ENCODE data around the gene SPINT2. TPM values are rescaled to one million over a fixed set of nuclear protein-coding genes. Genes with fewer than 3 reads are reported as not detected.
"Not testable (repeated sequence)": the region's sequence is repeated elsewhere in the genome, so short reads cannot be mapped to it uniquely, and the experiment has no call there.

The SPINT2 gene
- polyA plus RNA-seq, 3 donors, result 289 to 347 (median 320) TPM

DNA sequence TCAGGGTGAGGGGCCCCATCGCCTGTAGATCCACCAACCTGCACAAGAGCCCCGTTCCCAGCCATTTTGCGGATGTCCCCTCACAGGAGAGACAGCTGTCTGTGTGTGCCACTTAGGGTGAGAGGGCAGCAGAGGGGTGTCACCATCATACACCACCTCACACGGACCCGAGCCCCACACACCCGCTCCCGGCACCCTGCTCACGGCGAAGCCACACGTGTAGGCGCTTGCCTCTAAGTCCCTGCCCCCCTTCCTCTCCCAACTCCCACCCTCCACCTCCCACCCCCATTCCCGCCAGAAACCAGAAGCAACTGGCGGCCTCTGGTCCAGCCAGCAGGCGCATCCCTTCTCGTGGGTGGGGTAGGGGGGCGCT is 36.4 kb upstream of the SPINT2 start:
- no peak for DNase-seq (ENCODE audit: extremely low read depth in 1 of 11, low read depth in 9 of 11, low spot score in 4 of 11)

DNA sequence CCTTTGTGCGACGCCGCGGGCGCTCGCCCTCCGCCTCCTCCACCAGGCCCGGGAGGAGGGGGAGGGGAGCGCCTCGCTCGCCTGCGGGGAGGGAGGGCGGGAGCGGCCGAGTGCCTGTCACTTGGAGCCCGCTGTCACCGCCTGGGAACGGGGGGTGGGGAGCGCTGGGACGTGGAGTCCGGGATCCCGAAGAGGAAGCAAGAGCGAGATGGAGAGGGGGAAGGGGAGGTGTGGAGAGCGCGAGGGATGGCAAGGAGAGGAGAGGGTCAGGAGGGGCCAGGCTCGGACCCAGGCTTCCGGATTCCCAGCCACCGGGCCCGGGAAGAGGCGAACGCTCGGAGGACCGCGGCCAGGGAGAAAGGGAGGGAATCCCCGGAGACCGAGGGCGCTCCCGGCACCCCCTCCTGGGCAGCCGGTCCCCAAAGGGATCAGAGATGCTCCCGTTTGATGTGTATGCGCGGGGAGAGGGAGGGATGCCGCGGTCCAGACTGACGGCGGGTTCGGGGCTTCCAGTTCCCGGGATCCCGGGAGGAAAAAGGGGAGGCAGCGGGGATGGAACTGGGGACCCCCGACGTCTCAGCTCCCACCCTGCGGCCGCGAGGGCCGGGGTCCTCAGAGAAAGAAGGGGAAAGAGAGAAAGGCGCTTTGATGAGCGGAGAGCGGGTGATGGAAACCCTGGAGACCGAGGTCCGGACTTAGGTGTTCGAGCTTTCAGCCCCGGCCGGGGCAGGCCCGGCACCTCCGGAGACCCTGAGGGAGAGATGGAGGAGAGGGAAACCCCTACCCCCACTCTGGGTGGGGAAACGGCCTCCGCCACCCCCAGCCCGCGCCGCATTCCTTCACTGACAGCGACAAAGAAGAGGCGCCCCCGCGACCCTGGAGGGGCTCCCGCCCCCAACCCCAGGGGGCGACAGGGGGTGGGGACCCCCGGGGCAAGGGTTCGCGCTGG is 35.6 kb upstream of the SPINT2 start:
- DNase-seq (ENCODE audit: extremely low read depth in 1 of 11, low read depth in 9 of 11, low spot score in 4 of 11), result no peak

DNA sequence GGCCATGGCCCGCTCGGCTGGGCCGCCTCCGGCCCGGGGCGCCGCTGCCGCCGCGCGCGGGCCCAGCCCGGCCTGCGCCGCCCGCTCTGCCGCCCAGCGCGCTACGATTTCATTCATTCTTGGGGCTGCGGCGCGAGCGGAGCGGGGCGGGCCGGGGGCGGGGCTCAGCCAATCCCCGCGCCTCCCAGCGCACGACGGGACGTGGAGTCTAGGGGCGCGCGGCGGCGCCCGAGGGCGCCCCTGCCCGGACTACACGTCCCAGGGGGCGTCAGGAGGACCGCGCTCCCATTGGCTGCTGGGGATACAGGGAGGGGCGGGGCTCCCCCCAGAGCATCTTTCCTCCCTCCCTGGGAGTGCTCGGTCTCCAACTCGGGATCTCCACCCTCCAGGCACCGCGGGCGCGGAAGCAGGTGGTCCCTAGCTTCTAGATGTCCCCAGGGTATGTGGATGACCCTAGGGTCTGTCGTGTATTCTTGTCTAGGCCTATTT is 34.7 kb upstream of the SPINT2 start:
- peak in 1 of 11 donors; percentile 69 for DNase-seq (ENCODE audit: extremely low read depth in 1 of 11, low read depth in 9 of 11, low spot score in 4 of 11)

DNA sequence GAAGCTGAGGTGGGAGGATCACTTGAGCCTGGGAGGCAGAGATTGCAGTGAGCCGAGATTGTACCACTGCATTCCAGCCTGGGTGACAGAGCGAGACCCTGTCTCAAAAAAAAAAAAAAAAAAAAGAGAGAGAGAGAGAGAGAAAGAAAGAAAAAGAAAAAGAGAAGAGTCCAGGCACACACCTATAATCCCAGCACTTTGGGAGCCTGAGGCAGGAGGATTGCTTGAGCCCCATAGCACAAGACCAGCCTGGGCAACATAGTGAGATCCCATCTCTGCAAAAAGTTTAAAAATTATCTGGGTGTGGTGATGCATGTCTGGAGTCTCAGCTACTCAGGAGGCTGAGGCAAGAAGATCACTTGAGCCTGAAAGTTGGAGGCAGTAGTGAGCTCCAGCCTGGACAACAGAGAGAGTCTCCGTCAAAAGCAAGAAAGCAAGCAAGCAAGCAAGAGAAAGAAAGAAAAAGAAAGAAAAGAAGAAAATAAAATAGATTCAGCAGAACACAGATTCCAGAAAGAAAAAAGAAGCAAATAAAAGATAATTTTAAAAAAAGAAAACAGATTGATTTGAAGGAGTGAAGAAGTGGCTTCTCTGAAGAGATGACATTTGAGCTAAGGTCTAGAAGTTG is 33.8 kb upstream of the SPINT2 start:
- not testable (repeated sequence) for DNase-seq (ENCODE audit: extremely low read depth in 1 of 11, low read depth in 9 of 11, low spot score in 4 of 11)

DNA sequence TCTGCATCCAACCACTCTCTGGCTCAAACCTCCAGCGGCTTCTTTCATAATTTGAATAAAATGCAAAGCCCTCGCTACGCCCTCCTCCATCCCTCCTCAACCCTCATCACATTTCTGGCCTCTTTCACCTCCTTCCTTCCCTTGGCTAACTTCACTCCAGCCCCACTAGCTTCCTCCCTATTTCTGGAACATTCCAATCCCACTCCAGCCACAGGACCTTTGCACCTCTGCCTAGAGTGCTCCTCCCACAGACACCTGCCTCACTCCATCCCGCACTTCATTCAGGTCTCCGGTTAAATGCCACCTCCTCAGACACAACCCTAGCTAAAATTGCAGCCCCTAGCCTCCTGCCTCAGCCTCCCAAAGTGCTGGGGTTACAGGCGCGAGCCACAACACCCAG is 32.5 kb upstream of the SPINT2 start:
- no peak for DNase-seq (ENCODE audit: extremely low read depth in 1 of 11, low read depth in 9 of 11, low spot score in 4 of 11)

DNA sequence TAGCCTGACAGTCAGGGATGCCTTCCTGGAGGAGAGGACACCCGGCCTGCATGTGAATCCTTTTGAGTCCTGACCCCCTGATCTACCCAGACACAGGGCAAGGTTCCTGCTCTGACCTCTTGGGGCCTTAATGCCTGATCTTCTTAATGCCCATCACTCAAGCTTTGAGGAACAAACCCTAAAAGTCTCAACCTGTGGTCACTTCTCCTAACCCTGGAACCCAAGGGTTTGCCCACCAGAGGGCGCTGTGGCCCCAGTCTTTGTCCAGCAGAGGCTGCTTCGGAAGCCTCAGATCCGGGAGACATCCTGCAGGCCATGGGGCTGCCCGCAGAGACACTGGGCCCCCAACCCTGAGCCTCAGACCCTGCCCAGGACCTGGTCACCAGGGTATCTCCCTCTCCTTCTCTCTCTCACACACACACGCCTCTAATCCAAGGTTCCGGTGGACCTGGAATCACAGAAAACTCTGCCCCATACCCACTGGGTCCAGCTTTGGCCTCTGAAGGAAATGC is 30.6 kb upstream of the SPINT2 start:
- no peak for DNase-seq (ENCODE audit: extremely low read depth in 1 of 11, low read depth in 9 of 11, low spot score in 4 of 11)

DNA sequence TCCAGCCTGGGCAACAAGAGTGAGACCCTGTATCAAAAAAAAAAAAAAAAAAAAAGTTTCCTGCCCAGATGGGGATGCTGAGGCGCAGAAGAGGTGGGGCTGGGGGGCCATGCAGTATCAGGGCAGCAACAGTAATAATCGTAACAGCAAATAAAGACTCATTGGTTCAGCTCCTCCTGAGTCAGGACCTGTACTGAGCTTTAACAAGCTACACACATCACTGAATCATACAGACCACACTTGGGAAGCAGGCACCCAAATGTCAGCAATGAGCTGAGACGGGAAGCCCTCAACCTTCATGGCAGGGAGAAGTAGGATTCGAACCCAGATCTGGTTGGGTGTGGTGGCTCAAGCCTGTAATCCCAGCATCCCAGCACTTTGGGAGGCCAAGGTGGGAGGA is 29.8 kb upstream of the SPINT2 start:
- DNase-seq (ENCODE audit: extremely low read depth in 1 of 11, low read depth in 9 of 11, low spot score in 4 of 11), result no peak

DNA sequence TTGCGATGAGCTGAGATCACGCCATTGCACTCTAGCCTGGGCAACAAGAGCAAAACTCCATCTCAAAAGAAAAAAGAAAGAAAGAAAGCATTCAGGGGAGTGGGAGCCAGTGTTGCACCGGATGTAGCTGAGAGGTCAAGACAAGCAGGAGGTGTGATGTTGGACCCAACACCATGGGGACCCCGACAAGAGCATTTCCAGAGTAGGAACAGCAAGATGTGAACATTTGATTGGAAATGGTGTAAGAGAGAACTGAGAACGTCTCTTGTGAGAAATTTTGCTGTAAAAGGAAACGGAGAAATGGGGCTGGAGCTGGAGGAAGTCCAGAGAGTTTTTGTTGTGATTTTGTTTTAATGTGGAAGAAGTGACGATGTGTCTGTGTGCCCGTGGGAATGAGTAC is 24.6 kb upstream of the SPINT2 start:
- DNase-seq (ENCODE audit: extremely low read depth in 1 of 11, low read depth in 9 of 11, low spot score in 4 of 11), result no peak

DNA sequence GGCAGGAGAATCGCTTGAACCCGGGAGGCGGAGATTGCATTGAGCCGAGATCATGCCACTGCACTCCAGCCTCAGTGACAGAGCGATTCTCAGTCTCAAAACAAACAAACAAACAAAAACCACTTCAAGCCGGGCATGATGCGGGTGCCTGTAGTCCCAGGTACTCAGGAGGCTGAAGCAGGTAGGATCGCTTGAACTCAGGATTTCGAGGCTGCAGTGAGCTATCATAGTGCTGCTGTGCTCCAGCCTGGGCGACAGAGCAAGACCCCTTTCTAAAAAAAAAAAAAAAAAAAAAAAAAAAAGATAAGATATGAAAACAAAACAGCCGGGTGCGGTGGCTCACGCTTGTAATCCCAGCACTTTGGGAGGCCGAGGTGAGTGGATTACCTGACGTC is 21.1 kb upstream of the SPINT2 start:
- no peak for DNase-seq (ENCODE audit: extremely low read depth in 1 of 11, low read depth in 9 of 11, low spot score in 4 of 11)

DNA sequence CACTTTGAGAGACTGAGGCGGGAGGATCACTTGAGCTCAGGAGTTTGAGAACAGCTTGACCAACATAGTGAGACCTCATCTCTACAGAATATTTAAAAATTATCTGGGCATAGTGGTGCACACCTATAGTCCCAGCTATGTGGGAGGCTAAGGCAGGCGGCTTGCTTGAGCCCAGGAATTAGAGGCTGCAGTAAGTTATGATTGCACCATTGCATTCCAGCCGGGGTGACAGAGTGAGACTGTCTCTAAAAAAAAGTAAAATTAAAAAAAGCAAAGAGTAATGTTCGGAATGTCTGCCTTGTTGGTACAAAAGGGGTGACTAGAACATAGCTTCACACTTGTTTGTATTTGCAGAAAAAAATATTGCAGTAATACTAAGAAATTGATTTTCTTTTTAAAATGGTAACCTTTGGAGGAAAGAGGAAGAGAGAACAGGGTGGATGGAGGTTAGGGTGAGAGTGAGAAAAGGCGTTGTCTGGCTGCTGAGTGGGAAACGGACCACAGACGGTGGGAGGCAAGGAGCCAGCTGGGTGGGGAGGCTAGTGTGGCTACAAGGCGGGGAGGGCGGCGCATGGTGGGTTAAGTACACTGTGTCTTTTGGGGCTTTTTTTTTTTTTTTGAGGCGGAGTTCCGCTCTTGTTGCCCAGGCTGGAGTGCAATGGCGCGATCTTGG is 18.4 kb upstream of the SPINT2 start:
- no peak for DNase-seq (ENCODE audit: extremely low read depth in 1 of 11, low read depth in 9 of 11, low spot score in 4 of 11)

DNA sequence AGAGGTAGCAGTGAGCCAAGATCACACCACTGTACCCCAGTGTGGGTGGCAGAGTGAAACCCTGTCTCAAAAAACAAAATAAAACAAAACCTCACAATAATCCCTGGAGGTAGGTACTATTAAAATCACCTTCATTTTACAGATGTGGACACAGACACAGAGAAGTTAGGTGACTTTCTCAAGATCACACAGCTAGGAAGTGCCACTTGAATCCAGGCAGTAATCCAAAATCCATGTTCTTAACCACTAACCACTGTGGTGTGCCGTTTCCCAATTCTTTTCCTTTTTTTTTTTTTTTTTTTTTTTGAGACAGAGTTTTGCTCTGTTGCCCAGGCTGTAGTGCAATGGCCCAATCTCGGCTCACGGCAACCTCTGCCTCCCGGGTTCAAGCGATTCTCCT is 17.2 kb upstream of the SPINT2 start:
- no peak for DNase-seq (ENCODE audit: extremely low read depth in 1 of 11, low read depth in 9 of 11, low spot score in 4 of 11)

DNA sequence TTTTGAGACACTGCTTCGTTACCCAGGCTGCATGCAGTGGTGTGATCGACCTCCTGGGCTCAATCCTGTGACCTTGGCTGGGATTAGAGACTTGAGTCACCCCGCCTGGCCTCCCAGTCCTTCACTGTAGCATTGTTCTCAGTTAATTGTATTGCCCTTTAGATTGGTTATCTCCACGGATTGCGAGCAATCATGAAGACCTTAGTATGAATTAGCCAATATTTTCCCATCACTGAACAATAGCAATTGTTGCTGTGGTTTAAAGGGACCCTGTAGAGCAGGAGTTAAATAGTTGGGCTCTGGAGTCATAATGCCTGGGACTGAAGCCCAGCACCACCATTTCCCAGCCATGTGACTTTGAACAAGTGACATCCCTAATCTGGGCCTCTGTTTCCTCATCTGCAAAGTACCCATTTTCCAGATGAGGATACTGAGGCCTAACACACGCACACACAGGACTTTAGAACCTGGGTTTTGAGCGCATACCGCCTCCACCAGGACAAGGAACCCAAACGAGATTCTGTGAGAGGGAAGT is 16.6 kb upstream of the SPINT2 start:
- no peak for DNase-seq (ENCODE audit: extremely low read depth in 1 of 11, low read depth in 9 of 11, low spot score in 4 of 11)

DNA sequence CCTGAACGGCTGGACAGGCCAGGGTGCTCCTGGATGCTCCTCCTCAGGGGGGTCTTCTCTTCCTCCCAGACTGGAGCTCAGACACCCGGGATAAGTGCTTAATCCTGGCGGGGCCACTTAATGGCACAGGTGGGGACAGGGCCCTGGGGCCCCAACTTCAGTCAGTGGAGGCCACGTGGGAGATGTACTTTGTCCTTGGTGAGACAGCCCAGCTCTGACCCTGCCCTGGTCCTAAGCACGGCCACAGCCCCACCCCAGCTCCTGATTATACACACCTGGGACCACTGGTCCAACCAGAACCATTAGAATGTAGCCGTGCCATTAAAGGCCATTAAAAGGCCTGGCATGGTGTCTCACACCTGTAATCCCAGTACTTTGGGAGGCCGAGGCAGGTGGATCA is 16.0 kb upstream of the SPINT2 start:
- no peak for DNase-seq (ENCODE audit: extremely low read depth in 1 of 11, low read depth in 9 of 11, low spot score in 4 of 11)

DNA sequence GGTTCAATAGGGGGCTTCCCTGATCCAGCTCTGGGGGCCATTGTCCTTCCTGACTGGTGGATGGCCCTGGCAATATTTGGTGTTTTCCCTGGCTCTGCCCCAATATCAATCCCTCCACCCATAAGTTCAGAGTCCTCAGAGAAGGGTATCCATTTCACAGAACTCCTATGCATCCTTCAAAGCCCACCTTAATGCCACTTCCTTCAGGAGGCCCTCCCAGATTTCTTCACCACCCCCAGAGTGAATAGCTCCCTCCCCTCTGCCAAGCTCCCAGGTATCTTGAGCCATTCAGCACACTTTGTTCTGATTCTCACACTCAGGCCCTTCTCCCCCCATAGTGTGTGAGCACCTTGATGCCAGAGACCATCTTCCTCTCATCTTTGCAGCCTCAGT is 13.9 kb upstream of the SPINT2 start:
- no peak for DNase-seq (ENCODE audit: extremely low read depth in 1 of 11, low read depth in 9 of 11, low spot score in 4 of 11)

DNA sequence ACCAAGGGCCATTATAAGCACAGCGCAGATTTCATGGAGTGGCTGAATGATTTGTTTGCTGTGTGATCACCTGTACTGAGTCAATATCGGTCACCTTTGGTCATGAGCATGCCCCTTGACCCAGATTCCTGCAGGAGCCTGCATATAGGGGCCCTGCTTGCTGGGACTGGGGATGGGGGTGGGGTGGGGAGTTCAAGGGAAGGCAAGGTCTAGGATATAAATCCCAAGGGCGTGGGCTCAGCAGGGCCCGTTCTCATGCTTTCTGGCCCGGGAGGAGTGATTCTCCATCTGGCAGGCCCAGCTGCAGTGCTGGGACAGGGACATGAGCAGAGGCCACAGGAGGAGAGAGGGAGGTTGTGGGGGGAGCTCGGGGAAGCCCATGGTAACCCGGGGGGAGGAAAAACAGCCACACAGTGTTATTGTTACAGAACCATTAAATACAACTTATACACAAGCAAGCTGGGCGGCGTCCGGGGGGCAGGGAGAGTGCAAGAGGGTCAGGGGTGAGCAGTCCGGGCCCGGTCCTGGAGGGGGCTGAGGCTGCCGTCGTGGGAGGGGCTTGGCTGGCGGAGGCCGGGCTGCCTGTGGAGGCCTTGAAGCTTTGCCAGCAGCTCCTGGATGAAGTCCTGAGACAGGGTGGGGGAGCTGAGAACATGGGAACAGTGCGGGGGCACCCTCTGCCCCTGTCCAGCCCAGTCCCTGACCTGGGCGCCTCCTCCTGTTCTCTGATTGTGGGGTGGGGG is 13.4 kb upstream of the SPINT2 start:
- DNase-seq (ENCODE audit: extremely low read depth in 1 of 11, low read depth in 9 of 11, low spot score in 4 of 11), result no peak

DNA sequence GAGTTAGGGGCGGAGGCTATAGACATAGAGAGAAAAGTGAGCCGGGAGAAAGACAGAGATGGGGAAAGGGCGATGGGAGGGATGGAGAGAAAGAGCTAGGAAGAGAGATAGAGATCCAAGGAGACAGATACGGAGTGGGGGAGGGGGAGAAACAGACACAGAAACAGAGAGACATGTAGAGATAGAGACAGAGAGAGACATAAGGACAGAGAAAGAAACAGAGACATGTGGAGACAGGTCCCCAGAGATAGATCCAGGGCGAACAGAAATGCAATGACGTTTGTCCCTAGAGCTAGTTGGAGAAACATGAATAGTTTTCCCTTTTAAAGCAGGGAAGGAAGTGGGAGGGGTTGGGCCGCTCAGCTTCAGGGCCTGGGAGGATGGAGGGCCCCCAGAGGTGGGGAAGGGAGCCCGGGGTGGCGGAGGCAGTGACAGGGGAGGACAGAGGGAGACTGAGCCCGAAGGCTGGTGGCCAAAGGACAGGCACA is 12.8 kb upstream of the SPINT2 start:
- no peak for DNase-seq (ENCODE audit: extremely low read depth in 1 of 11, low read depth in 9 of 11, low spot score in 4 of 11)

DNA sequence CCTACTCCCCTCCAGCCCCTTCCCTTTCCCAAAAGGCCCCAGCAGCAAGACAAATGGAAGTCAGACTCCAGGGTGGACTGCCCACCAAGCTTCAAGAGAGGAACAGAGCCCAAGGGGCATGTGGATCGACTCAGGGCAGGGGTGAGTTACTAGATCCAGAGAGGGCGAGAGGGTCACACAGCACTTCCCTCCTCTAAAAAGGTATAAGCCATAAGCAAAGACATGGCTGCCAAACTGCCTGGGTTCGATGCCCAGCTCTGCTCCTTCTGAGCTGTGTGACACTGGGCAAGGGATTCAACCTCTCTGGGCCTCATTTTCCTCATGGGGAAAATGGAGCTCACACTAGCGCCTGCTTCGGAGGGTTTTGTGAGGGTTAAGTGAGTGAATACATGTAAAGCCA is 12.0 kb upstream of the SPINT2 start:
- DNase-seq (ENCODE audit: extremely low read depth in 1 of 11, low read depth in 9 of 11, low spot score in 4 of 11), result no peak

DNA sequence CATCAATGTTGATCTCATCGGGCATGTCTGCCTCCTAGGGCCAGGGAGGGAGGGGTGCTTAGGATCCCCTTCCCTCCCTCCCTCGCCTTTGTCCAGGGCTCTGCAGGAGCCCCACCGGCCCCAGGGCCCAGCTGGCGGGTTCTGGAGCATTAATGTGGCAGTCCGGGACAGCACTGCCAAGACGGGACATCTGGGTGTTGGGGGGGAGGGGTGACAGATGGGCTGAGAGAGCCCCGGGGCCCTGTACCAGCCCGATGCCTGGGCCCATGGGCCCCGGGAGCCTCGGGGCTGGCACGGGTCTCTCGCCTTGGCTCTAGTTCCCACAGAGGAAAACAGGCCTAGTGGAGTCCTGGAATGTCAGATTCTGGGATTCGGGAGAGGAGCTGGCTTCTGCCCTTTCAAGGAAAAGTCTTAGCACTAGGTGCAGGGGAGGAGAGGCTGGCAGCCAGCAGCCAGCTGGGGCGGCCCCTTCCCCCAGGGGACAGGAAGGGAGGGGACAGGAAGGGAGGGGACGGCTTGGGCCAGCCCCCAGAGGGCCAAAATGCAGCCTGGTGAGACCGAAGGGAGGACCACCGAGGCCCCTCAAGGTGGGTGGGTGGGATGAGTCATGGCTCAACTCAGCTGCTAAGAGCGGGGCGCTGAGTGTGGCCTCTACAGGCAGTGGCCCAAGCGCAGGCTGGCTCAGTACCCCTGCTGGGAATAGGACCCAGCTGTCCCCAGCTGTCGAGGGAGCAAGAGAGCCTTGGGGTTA is 11.3 kb upstream of the SPINT2 start:
- no peak for DNase-seq (ENCODE audit: extremely low read depth in 1 of 11, low read depth in 9 of 11, low spot score in 4 of 11)
